Activated CD4-positive, alpha-beta T cell treated with anti-CD3 and anti-CD28 coated beads for 4 hours (primary cell): ENCODE results near the gene GPATCH4.
"Not testable (repeated sequence)": the region's sequence is repeated elsewhere in the genome, so short reads cannot be mapped to it uniquely, and the experiment has no call there.

Source experiments
- DNase-seq, 2 donors: peaks; one replicate each; pipeline ENCODE4 v3.0.0-alpha.2; 2020

GPATCH4 gene

GRCh38 chr1:156625436-156626078 is 24.3 kb upstream of the GPATCH4 start:
- DNase-seq: peak; percentile 61 to 78

- no peak for DNase-seq
These were observed 23.6 kb upstream of the GPATCH4 start for GRCh38 chr1:156624814-156625435.

GRCh38 chr1:156623946-156624813 is 22.9 kb upstream of the GPATCH4 start:
- peak; percentile 36 to 41 for DNase-seq

- DNase-seq: no peak
These were observed 21.5 kb upstream of the GPATCH4 start for GRCh38 chr1:156622581-156623297.

GRCh38 chr1:156619582-156619955 is 18.3 kb upstream of the GPATCH4 start:
- DNase-seq: no peak

- DNase-seq: peak in 1 of 2 donors; percentile 37
These were observed 17.7 kb upstream of the GPATCH4 start, which contains the start of gene HAPLN2 for GRCh38 chr1:156618853-156619581. Gene HAPLN2 (plus strand): TSS chr1:156619415. CDS start chr1:156623491, 4,076 bp downstream.

- DNase-seq: no peak
These were observed 15.2 kb upstream of the GPATCH4 start for GRCh38 chr1:156616463-156616862.

- no peak for DNase-seq
These were observed 14.7 kb upstream of the GPATCH4 start for GRCh38 chr1:156615946-156616345.

GRCh38 chr1:156612666-156613065 is 11.4 kb upstream of the GPATCH4 start:
- no peak for DNase-seq

GRCh38 chr1:156610072-156610471 is 8.8 kb upstream of the GPATCH4 start:
- DNase-seq: not testable (repeated sequence)

- peak; percentile 59 to 63 for DNase-seq
These were observed 7.7 kb upstream of the GPATCH4 start for GRCh38 chr1:156608981-156609380.

GRCh38 chr1:156608036-156608674 is 6.9 kb upstream of the GPATCH4 start:
- peak; percentile 60 to 72 for DNase-seq

GRCh38 chr1:156607344-156607743 is 6.1 kb upstream of the GPATCH4 start:
- not testable (repeated sequence) for DNase-seq

- no peak for DNase-seq
These were observed 1.3 kb upstream of the GPATCH4 start for GRCh38 chr1:156602557-156602993.

GRCh38 chr1:156601892-156602291 is 613 bp upstream of the GPATCH4 start:
- DNase-seq: no peak

GRCh38 chr1:156600733-156601121 is 552 bp downstream of the GPATCH4 start:
- no peak for DNase-seq

- no peak for DNase-seq
These were observed 1.5 kb downstream of the GPATCH4 start for GRCh38 chr1:156599811-156600210.

GRCh38 chr1:156598731-156599432 is 2.4 kb downstream of the GPATCH4 start:
- no peak for DNase-seq

- DNase-seq: no peak
These were observed 3.2 kb downstream of the GPATCH4 start for GRCh38 chr1:156598125-156598524.

GRCh38 chr1:156596426-156596825 is 4.9 kb downstream of the GPATCH4 start:
- no peak for DNase-seq

GRCh38 chr1:156595016-156595415 is 6.3 kb downstream of the GPATCH4 start:
- DNase-seq: no peak
